Neural cell (in vitro differentiated cells): Measurements from ENCODE around the gene CHD6. TPM values are rescaled to one million over a fixed set of nuclear protein-coding genes. Genes with fewer than 3 reads are reported as not detected.

Source experiments
- H2AFZ ChIP-seq: fragments of 200-600, 300-800 bp; sonication (generic), shearing (Covaris generic); 2 replicates; pipeline ENCODE4 v1.6.0; 2014; ENCODE audit warnings: low read depth, mild to moderate bottlenecking, antibody characterized with exemption, low read length, moderate library complexity
- H3F3A ChIP-seq: fragments of 200-600 bp; shearing (Covaris generic); 2 replicates; pipeline ENCODE4 v1.6.1; 2016; ENCODE audit warnings: mild to moderate bottlenecking, moderate library complexity, mixed read lengths, antibody characterized with exemption, low read length; ENCODE audit not compliant: insufficient read depth, poor library complexity, severe bottlenecking
- H3K27ac ChIP-seq: fragments of 200-600, 300-800 bp; sonication (generic), shearing (Covaris generic); 2 replicates; pipeline ENCODE4 v1.5.1; 2014; ENCODE audit warnings: mild to moderate bottlenecking, low read length, moderate library complexity
- H3K27me3 ChIP-seq: fragments of 300-800, 200-600 bp; sonication (generic), shearing (Covaris generic); 2 replicates; pipeline ENCODE4 v1.6.0; 2014; ENCODE audit warnings: mild to moderate bottlenecking, low read depth, low read length, moderate library complexity; ENCODE audit not compliant: insufficient read depth
- H3K36me3 ChIP-seq: fragments of 300-800, 200-600 bp; sonication (generic), shearing (Covaris generic); 2 replicates; pipeline ENCODE4 v1.5.1; 2014; ENCODE audit warnings: mild to moderate bottlenecking, antibody characterized with exemption, low read length, moderate library complexity; ENCODE audit not compliant: insufficient read depth
- H3K4me2 ChIP-seq: fragments of 300-800, 200-600 bp; sonication (generic), shearing (Covaris generic); 2 replicates; pipeline ENCODE4 v1.6.0; 2014; ENCODE audit warnings: mild to moderate bottlenecking, low read length
- H3K4me3 ChIP-seq: fragments of 300-800, 200-600 bp; sonication (generic), shearing (Covaris generic); 2 replicates; pipeline ENCODE4 v1.5.1; 2014; ENCODE audit warnings: mild to moderate bottlenecking, low read length, moderate library complexity
- H3K79me2 ChIP-seq: fragments of 200-600 bp; shearing (Covaris generic); replicated peaks from 2 replicates; pipeline ENCODE4 v1.6.0; 2014; ENCODE audit warnings: mild to moderate bottlenecking, low read length, moderate library complexity; ENCODE audit not compliant: insufficient read depth
- H3K9ac ChIP-seq: fragments of 300-800, 200-600 bp; sonication (generic), shearing (Covaris generic); 2 replicates; pipeline ENCODE4 v1.6.1; 2016; ENCODE audit warnings: mild to moderate bottlenecking, low read length, mixed read lengths
- H3K9me2 ChIP-seq: fragments of 200-600 bp; shearing (Covaris generic); 2 replicates; pipeline ENCODE4 v1.6.1; 2016; ENCODE audit warnings: mild to moderate bottlenecking, low read length, mixed read lengths; ENCODE audit not compliant: insufficient read depth
- H3K9me3 ChIP-seq: fragments of 200-600, 300-800 bp; sonication (generic), shearing (Covaris generic); 2 replicates; pipeline ENCODE4 v1.6.1; 2016; ENCODE audit warnings: mild to moderate bottlenecking, mixed run types, low read length, moderate library complexity, mixed read lengths
- H4K20me1 ChIP-seq: fragments of 200-600 bp; shearing (Covaris generic); 2 replicates; pipeline ENCODE4 v1.6.1; 2016; ENCODE audit warnings: mild to moderate bottlenecking, mixed run types; ENCODE audit not compliant: insufficient read depth
- CTCF ChIP-seq: fragments of 450-650 bp; IDR thresholded peaks from 2 replicates; pipeline ENCODE4 v1.5.1; 2014; ENCODE audit warnings: antibody characterized with exemption, mild to moderate bottlenecking, moderate library complexity; ENCODE audit not compliant: poor library complexity, severe bottlenecking
- EP300 ChIP-seq: fragments of 450-650 bp; conservative IDR thresholded peaks from 2 replicates; pipeline ENCODE4 v1.6.1; 2014; ENCODE audit warnings: antibody characterized with exemption, mild to moderate bottlenecking, moderate library complexity; ENCODE audit not compliant: poor library complexity, severe bottlenecking
- EZH2 ChIP-seq: fragments of 200-600, 300-800 bp; shearing (Covaris generic), sonication (generic); IDR thresholded peaks from 2 replicates; pipeline ENCODE4 v1.6.1; 2014; ENCODE audit warnings: antibody characterized with exemption, low read length, borderline replicate concordance, mild to moderate bottlenecking; ENCODE audit not compliant: insufficient read depth, poor library complexity, severe bottlenecking
- MXI1 ChIP-seq: fragments of 450-650 bp; conservative IDR thresholded peaks from 2 replicates; pipeline ENCODE4 v1.6.1; 2014; ENCODE audit warnings: antibody characterized with exemption, mild to moderate bottlenecking; ENCODE audit not compliant: poor library complexity, severe bottlenecking
- POLR2AphosphoS5 ChIP-seq: IDR thresholded peaks from 2 replicates; pipeline ENCODE4 v1.6.1; 2012
- RAD21 ChIP-seq: fragments of 450-650 bp; conservative IDR thresholded peaks from 2 replicates; pipeline ENCODE4 v1.6.1; 2014; ENCODE audit warnings: antibody characterized with exemption, mild to moderate bottlenecking, moderate library complexity
- REST ChIP-seq: IDR thresholded peaks from 2 replicates; pipeline ENCODE4 v1.6.1; 2012; ENCODE audit warnings: borderline replicate concordance
- SMC3 ChIP-seq: fragments of 450-650 bp; conservative IDR thresholded peaks from 2 replicates; pipeline ENCODE4 v1.6.1; 2014; ENCODE audit warnings: antibody characterized with exemption, mild to moderate bottlenecking, moderate library complexity; ENCODE audit not compliant: poor library complexity
- TAF1 ChIP-seq: IDR thresholded peaks from 2 replicates; pipeline ENCODE4 v1.6.1; 2012; ENCODE audit warnings: low read depth
- polyA plus RNA-seq: library from polyadenylated mRNA; depleted of rRNA; stranded (reverse); fragments of >200 nt; gene quantifications from 2 replicates; pipeline ENCODE4 v1.2.3, GENCODE V29; 2014

The CHD6 gene
- polyA plus RNA-seq, 1 donor from 2014 or later = 22.9 TPM

GRCh38 chr20:41480054-41480770, 138.0 kb downstream of the CHD6 start:
- no peaks in the 10 kb centered on the region for H4K20me1 ChIP-seq
- H3K4me2 ChIP-seq = no peak overlapping the region
- H3K9ac ChIP-seq = no peak overlapping the region
- no peak overlapping the region for H3K27ac ChIP-seq
- no peak overlapping the region for H3K4me3 ChIP-seq
- H2AFZ ChIP-seq = no peak overlapping the region
- peaks cover 16% of the 10 kb centered on the region for H3K36me3 ChIP-seq
- TF ChIP-seq REST = no peak
- TF ChIP-seq CTCF = no peak
- no peak for TF ChIP-seq POLR2AphosphoS5
- TF ChIP-seq SMC3 = no peak
- no peak for TF ChIP-seq MXI1
- no peak for TF ChIP-seq EZH2
- no peak for TF ChIP-seq TAF1
- no peak for TF ChIP-seq EP300
- TF ChIP-seq RAD21 = no peak
- no peaks in the 10 kb centered on the region for H3K27me3 ChIP-seq
- H3F3A ChIP-seq = no peaks in the 10 kb centered on the region
- H3K9me2 ChIP-seq = no peaks in the 10 kb centered on the region
- H3K9me3 ChIP-seq = no peaks in the 10 kb centered on the region
- no peaks in the 10 kb centered on the region for H3K79me2 ChIP-seq

- H3F3A ChIP-seq = no peaks in the 10 kb centered on the region
- H3K27ac ChIP-seq = no peak overlapping the region
- H3K9ac ChIP-seq = no peak overlapping the region
- peaks cover 12% of the 10 kb centered on the region for H3K36me3 ChIP-seq
- no peaks in the 10 kb centered on the region for H3K79me2 ChIP-seq
- H3K9me3 ChIP-seq = no peaks in the 10 kb centered on the region
- no peak overlapping the region for H3K4me2 ChIP-seq
- H4K20me1 ChIP-seq = no peaks in the 10 kb centered on the region
- no peak overlapping the region for H2AFZ ChIP-seq
- H3K27me3 ChIP-seq = no peaks in the 10 kb centered on the region
- no peak overlapping the region for H3K4me3 ChIP-seq
- H3K9me2 ChIP-seq = no peaks in the 10 kb centered on the region
- TF ChIP-seq TAF1 = no peak
- TF ChIP-seq CTCF = no peak
- TF ChIP-seq EZH2 = no peak
- no peak for TF ChIP-seq RAD21
- TF ChIP-seq REST = no peak
- TF ChIP-seq EP300 = no peak
- TF ChIP-seq SMC3 = no peak
- no peak for TF ChIP-seq MXI1
- TF ChIP-seq POLR2AphosphoS5 = no peak
Measured at GRCh38 chr20:41479113-41479512, 139.1 kb downstream of the CHD6 start.
